ENCODE data around the gene GATA3. TPM values are rescaled to one million over a fixed set of nuclear protein-coding genes. Genes with fewer than 3 reads are reported as not detected.

Gene GATA3
- total RNA-seq, 1 experiment from 2014 or later, result 5.9 TPM

GRCh38 chr10:8051109-8051821, 3.2 kb upstream of the GATA3 start:
- Histone ChIP-seq H3K27ac (ENCODE audit: low read length) (no peak overlapping the region), H3K9me3 (ENCODE audit: control insufficient read depth, insufficient read depth, low read depth, low read length) (no peaks in the 10 kb centered on the region), H3K4me3 (ENCODE audit: low read depth in 2 of 2, low read length in 2 of 2) (peak overlapping the region; percentile 53 to 58; a peak in 2 of 4 replicates), H3K27me3 (ENCODE audit: control insufficient read depth, insufficient read depth, low read length) (no peaks in the 10 kb centered on the region), H3K36me3 (ENCODE audit: control insufficient read depth, insufficient read depth, low read length) (no peaks in the 10 kb centered on the region), H3K4me1 (ENCODE audit: control insufficient read depth, insufficient read depth, low read length) (no peaks in the 10 kb centered on the region)
- intact Hi-C loops (cut with micrococcal nuclease; ENCODE audit: unreplicated experiment), result loop anchor here (2.0 kb wide), 1 partner anchor 178 kb away; no protein-coding TSS in a partner anchor
- in situ Hi-C loops (cut with HindIII; ENCODE audit: low pct_unique_long_range_greater_than_20kb, low sequenced_read_pairs), result no loop called here
- BruUV-seq (replicated peaks), result no TSS peak
- ATAC-seq (no peak), DNase-seq (ENCODE audit: low read depth, low spot score) (no peak)
- ChIA-PET POLR2A (no interaction called here), CTCF (no interaction called here)
- no peak for TF ChIP-seq TCF7L2 (IDR thresholded peaks at IDR 0.05; ENCODE audit: low read depth, low read length)

GRCh38 chr10:8051851-8052257, 2.6 kb upstream of the GATA3 start:
- BruUV-seq (replicated peaks), result no TSS peak
- ATAC-seq, result no peak
- H3K4me1 ChIP-seq (ENCODE audit: control insufficient read depth, insufficient read depth, low read length), result no peaks in the 10 kb centered on the region
- no peak overlapping the region for H3K27ac ChIP-seq (ENCODE audit: low read length)
- ChIA-PET POLR2A (no interaction called here), CTCF (no interaction called here)
- TF ChIP-seq TCF7L2 (IDR thresholded peaks at IDR 0.05; ENCODE audit: low read depth, low read length) (no peak), POLR2AphosphoS5 (IDR thresholded peaks at IDR 0.05; ENCODE audit: low read depth, low read length) (no peak), REST (IDR thresholded peaks at IDR 0.05; ENCODE audit: insufficient read depth in 1 of 2, low read depth in 2 of 2, low read length in 1 of 2) (no peak), CTCF (IDR thresholded peaks at IDR 0.05) (no peak), SIN3A (IDR thresholded peaks at IDR 0.05; ENCODE audit: borderline replicate concordance, insufficient read depth, low read depth, low read length) (no peak)
- H3K9me3 ChIP-seq (ENCODE audit: control insufficient read depth, insufficient read depth, low read depth, low read length), result no peaks in the 10 kb centered on the region
- no peaks in the 10 kb centered on the region for H3K36me3 ChIP-seq (ENCODE audit: control insufficient read depth, insufficient read depth, low read length)
- DNase-seq (ENCODE audit: low read depth, low spot score), result no peak
- H3K27me3 ChIP-seq (ENCODE audit: control insufficient read depth, insufficient read depth, low read length), result no peaks in the 10 kb centered on the region
- H3K4me3 ChIP-seq (ENCODE audit: low read depth in 2 of 2, low read length in 2 of 2), result peak overlapping the region in 1 of 2 experiments; percentile 9; a peak in 1 of 4 replicates
- intact Hi-C loops (cut with micrococcal nuclease; ENCODE audit: unreplicated experiment) (loop anchor here (2.0 kb wide), 1 partner anchor 179 kb away; no protein-coding TSS in a partner anchor), in situ Hi-C loops (cut with HindIII; ENCODE audit: low pct_unique_long_range_greater_than_20kb, low sequenced_read_pairs) (no loop called here)

DNA sequence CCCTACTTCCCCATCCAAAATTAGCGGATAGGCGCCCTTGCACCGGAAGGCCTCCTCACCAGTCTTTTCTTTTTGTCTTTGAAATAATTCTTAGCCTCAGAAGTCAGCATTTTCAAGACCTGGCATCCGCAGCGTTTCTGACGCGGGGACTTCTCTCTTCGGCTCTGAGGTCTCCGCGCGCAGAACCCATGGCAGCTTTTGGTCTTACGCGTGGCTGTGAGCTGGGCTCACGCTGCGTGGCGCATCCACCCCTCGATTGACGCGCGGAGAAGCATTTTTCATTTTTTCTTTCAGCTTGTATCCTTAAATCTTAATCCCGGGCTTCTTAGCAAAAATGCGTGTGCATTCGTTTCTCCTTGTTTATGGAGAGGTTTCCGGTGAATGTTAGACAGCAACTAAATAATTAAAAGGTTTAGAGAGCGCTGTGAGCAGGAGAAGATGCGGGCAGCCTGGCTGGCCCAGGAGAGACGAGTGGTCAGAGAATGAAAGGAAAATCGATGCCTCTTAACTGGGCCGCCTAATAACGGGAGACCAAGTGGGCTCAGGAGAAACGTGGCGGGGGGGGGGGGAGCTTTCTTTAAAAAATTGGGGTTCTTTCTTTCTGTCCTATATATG, 2.0 kb upstream of the GATA3 start:
- ATAC-seq (no peak), DNase-seq (ENCODE audit: low read depth, low spot score) (no peak)
- Histone ChIP-seq H3K27ac (ENCODE audit: low read length) (no peak overlapping the region), H3K9me3 (ENCODE audit: control insufficient read depth, insufficient read depth, low read depth, low read length) (no peaks in the 10 kb centered on the region), H3K27me3 (ENCODE audit: control insufficient read depth, insufficient read depth, low read length) (no peaks in the 10 kb centered on the region), H3K36me3 (ENCODE audit: control insufficient read depth, insufficient read depth, low read length) (no peaks in the 10 kb centered on the region), H3K4me3 (ENCODE audit: low read depth in 2 of 2, low read length in 2 of 2) (peak overlapping the region in 1 of 2 experiments; percentile 57; a peak in 1 of 4 replicates), H3K4me1 (ENCODE audit: control insufficient read depth, insufficient read depth, low read length) (no peaks in the 10 kb centered on the region)
- intact Hi-C loops (cut with micrococcal nuclease; ENCODE audit: unreplicated experiment), result no loop called here
- POLR2A ChIA-PET, result interaction anchor here (0.5 kb wide), 1 partner anchor 15 kb away, joined by 7 read pairs; no protein-coding TSS in a partner anchor
- no TSS peak for BruUV-seq (replicated peaks)
- CTCF ChIA-PET, result no interaction called here
- TF ChIP-seq POLR2AphosphoS5 (IDR thresholded peaks at IDR 0.05; ENCODE audit: low read depth, low read length), result no peak
- TF ChIP-seq TCF7L2 (IDR thresholded peaks at IDR 0.05; ENCODE audit: low read depth, low read length), result no peak
- TF ChIP-seq REST (IDR thresholded peaks at IDR 0.05; ENCODE audit: insufficient read depth in 1 of 2, low read depth in 2 of 2, low read length in 1 of 2), result no peak
- TF ChIP-seq CTCF (IDR thresholded peaks at IDR 0.05), result no peak
- TF ChIP-seq SIN3A (IDR thresholded peaks at IDR 0.05; ENCODE audit: borderline replicate concordance, insufficient read depth, low read depth, low read length), result no peak
- in situ Hi-C loops (cut with HindIII; ENCODE audit: low pct_unique_long_range_greater_than_20kb, low sequenced_read_pairs), result no loop called here
